HG03060 (cell line): ENCODE data around the gene LYPD4.
"Not testable (repeated sequence)": the region's sequence is repeated elsewhere in the genome, so short reads cannot be mapped to it uniquely, and the experiment has no call there.

Source experiments
- ATAC-seq: cut with Tn5 transposase; IDR thresholded peaks from one replicate; pipeline ENCODE4 v1.9.1; 2021; ENCODE audit warnings: low read depth, moderate number of reproducible peaks; ENCODE audit not compliant: unreplicated experiment

Gene LYPD4

GRCh38 chr19:41875973-41876372, 31.5 kb upstream of the LYPD4 start:
- ATAC-seq, result not testable (repeated sequence)

GRCh38 chr19:41872775-41873647, 28.5 kb upstream of the LYPD4 start:
- no peak for ATAC-seq

GRCh38 chr19:41872384-41872774, 27.9 kb upstream of the LYPD4 start:
- no peak for ATAC-seq

GRCh38 chr19:41871573-41872383, 27.3 kb upstream of the LYPD4 start:
- ATAC-seq, result no peak

DNA sequence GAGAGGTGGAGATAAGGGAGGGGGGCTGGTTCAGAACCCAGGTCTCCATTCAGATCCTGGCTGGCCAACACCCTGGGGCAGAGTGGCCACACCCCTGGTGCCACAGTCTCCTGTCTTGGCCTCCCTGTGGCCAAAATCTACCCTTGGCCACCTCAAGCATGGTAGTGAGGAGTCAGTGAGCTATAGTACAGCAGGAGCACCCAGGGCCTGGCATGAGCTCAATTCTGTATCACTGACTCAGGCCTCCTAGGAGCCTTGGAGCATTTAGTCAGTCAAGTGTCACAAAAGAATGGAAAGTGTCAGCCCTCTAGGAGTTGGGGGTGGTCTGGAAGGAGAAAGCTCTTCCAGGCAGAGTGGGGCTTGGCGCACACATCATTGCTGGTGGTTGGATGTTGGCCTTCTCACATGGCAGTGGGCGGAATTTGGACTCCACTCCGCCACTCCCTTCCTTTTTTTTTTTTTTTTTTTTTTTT, 26.0 kb upstream of the LYPD4 start:
- no peak for ATAC-seq

GRCh38 chr19:41869374-41869955, 25.0 kb upstream of the LYPD4 start:
- no peak for ATAC-seq

- no peak for ATAC-seq
Measured at GRCh38 chr19:41868989-41869300, 24.5 kb upstream of the LYPD4 start.

DNA sequence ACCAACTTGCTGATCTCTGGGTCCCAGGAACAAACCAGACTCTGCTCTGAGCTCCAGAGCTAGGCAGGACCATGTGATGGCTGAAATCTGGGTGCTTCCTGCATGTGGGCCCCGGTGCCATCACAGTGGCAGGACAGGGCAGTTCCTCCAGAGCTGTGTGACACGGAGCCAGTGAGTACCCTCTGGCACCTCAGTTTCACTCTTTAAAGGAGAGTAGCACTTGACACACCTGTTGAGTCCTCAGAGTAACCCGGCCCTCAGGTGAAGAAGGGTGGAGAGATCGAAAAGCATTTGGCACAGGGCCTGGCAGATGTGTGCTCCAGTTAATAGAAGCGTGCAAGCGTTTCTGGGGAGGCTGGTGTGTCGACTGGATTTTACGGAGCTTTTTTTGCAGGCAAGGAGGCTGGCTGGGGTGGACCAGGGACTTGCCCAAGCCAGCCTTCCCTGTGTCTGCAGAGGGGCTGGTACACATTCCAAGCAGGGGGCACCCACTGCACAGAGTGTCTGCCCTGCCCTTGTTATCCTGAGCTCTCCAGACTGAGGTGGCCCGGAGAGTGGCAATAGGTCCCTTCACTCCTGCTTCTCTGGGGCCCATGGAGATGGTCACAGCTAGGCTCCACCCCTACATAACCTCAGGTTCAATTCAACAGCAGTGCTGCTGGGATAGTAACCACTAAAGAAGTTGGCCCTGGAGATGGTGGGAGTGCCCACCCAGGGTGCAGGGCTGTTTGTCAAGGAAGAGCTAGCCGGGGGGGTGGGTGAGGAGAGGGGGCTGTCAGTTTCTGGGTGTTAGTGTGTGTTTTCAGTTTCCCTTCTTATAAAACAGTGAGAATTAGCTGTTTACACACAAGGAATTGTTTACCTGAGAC, 23.9 kb upstream of the LYPD4 start:
- no peak for ATAC-seq

GRCh38 chr19:41866284-41866683, 21.8 kb upstream of the LYPD4 start:
- no peak for ATAC-seq

- no peak for ATAC-seq
Measured at GRCh38 chr19:41864374-41864773, 19.9 kb upstream of the LYPD4 start.

DNA sequence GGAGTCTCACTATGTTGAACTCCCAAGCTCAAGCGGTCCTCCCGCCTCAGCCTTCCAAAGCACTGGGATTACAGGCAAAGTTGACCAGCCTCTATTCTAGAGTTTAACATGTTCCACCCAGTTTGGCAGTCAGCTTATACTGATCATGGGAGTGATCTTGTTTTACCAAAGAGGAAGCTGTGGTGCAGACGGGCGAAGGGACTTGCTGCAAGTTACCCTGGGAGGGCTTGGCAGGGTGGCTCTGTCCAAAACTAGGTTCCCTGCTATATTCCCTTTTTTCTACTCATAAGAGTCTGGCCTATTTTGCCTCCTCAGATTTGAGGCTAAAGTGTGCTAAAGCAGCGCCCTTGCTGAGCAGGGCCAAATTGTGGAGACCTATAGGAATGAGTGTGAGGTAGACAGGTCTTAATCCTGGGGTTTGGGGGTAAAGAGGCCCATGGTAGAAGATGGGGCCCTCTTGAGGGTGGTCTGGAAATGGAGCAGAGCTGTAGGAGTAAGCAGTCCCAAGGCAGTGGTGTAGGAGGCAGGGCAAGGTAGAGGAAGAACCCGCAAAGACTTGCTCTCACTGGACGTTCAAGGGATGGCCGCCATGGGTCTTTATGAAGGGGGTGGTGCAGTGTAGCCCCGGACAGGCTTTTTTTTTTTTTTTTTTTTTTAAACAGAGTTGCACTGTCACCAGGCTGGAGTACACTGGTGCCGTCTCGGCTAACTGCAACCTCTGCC, 18.9 kb upstream of the LYPD4 start:
- ATAC-seq, result no peak

- ATAC-seq, result no peak
Measured at GRCh38 chr19:41862445-41862986, 18.0 kb upstream of the LYPD4 start.

- no peak for ATAC-seq
Measured at GRCh38 chr19:41861846-41862245, 17.4 kb upstream of the LYPD4 start.

- ATAC-seq, result no peak
Measured at GRCh38 chr19:41861116-41861768, 16.8 kb upstream of the LYPD4 start.

GRCh38 chr19:41860419-41861115, 16.1 kb upstream of the LYPD4 start:
- ATAC-seq, result no peak

- peak; percentile 74 for ATAC-seq
Measured at GRCh38 chr19:41859618-41860418, 15.3 kb upstream of the LYPD4 start, which contains the start of gene RPS19. RPS19 (plus strand) TSS chr19:41860255; CDS start chr19:41860775, 520 bp downstream.

GRCh38 chr19:41859213-41859617, 14.7 kb upstream of the LYPD4 start:
- ATAC-seq, result peak; percentile 9
